GM18517 (cell line): Measurements from ENCODE around the gene SMR3B.
A peak's percentile ranks its signal among the peaks of the same experiment; 100 is the strongest.

Experiments
- ATAC-seq: cut with Tn5 transposase; IDR thresholded peaks from one replicate; pipeline ENCODE4 v1.9.1; 2021; ENCODE audit warnings: mild to moderate bottlenecking, moderate library complexity; ENCODE audit not compliant: unreplicated experiment

Gene SMR3B

GRCh38 chr4:70382691-70383181 lies at the start of gene SMR3B:
Gene SMR3B (plus strand): TSS chr4:70383131. CDS start chr4:70384511, 1,380 bp downstream.
- no peak for ATAC-seq

- no peak for ATAC-seq
Measured at GRCh38 chr4:70334681-70335080, 48.2 kb upstream of the SMR3B start, which contains the start of gene CABS1. Gene CABS1 (plus strand): TSS chr4:70334981. CDS start chr4:70335040, 59 bp downstream.

GRCh38 chr4:70336043-70336442 lies 46.9 kb upstream of the SMR3B start:
- ATAC-seq, result no peak

- ATAC-seq, result no peak
Measured at GRCh38 chr4:70337886-70338420, 45.0 kb upstream of the SMR3B start.

- no peak for ATAC-seq
Measured at GRCh38 chr4:70356185-70356584, 26.7 kb upstream of the SMR3B start.

- no peak for ATAC-seq
Measured at GRCh38 chr4:70359115-70359661, 23.7 kb upstream of the SMR3B start.

GRCh38 chr4:70360460-70360859 lies 22.5 kb upstream of the SMR3B start, which contains the start of gene SMR3A:
Gene SMR3A (plus strand): TSS chr4:70360760. CDS start chr4:70362116, 1,356 bp downstream.
- ATAC-seq, result no peak

- no peak for ATAC-seq
Measured at GRCh38 chr4:70364002-70364401, 18.9 kb upstream of the SMR3B start.

- no peak for ATAC-seq
Measured at GRCh38 chr4:70365479-70365878, 17.5 kb upstream of the SMR3B start.

- no peak for ATAC-seq
Measured at GRCh38 chr4:70367813-70368212, 15.1 kb upstream of the SMR3B start.

GRCh38 chr4:70371987-70372386 lies 10.9 kb upstream of the SMR3B start:
- no peak for ATAC-seq

GRCh38 chr4:70372760-70373159 lies 10.2 kb upstream of the SMR3B start:
- no peak for ATAC-seq

- no peak for ATAC-seq
Measured at GRCh38 chr4:70380578-70380977, 2.4 kb upstream of the SMR3B start.

- ATAC-seq, result peak; percentile 70
Measured at GRCh38 chr4:70392057-70392776, 9.3 kb downstream of the SMR3B start.

GRCh38 chr4:70397580-70397979 lies 14.6 kb downstream of the SMR3B start, which contains the start of gene OPRPN:
Gene OPRPN (plus strand): TSS chr4:70397940. CDS start chr4:70399286, 1,346 bp downstream.
- ATAC-seq, result no peak

GRCh38 chr4:70399319-70399718 lies 16.4 kb downstream of the SMR3B start:
- ATAC-seq, result no peak

- no peak for ATAC-seq
Measured at GRCh38 chr4:70402762-70403161, 19.8 kb downstream of the SMR3B start.

- no peak for ATAC-seq
Measured at GRCh38 chr4:70405765-70406164, 22.8 kb downstream of the SMR3B start.

- ATAC-seq, result no peak
Measured at GRCh38 chr4:70425306-70425705, 42.4 kb downstream of the SMR3B start.

- ATAC-seq, result no peak
Measured at GRCh38 chr4:70426789-70427188, 43.9 kb downstream of the SMR3B start.

- ATAC-seq, result no peak
Measured at GRCh38 chr4:70437197-70437596, 54.3 kb downstream of the SMR3B start.
